OCI-LY1 (cell line): Measurements from ENCODE around the gene KRTAP5-8.
"Not testable (repeated sequence)": the region's sequence is repeated elsewhere in the genome, so short reads cannot be mapped to it uniquely, and the experiment has no call there.

ENCODE experiments used
- H2AFZ ChIP-seq: fragments of 200-600 bp; sonication (generic), shearing (Covaris generic); 2 replicates; pipeline ENCODE4 v1.6.0; 2014; ENCODE audit warnings: antibody characterized with exemption, mild to moderate bottlenecking, low read length
- H3F3A ChIP-seq: fragments of 200-600 bp; sonication (generic), shearing (Covaris generic); 2 replicates; pipeline ENCODE4 v1.6.0; 2014; ENCODE audit warnings: mild to moderate bottlenecking, antibody characterized with exemption, low read length, moderate library complexity; ENCODE audit not compliant: insufficient read depth
- H3K27ac ChIP-seq: fragments of 200-600 bp; sonication (generic); 2 replicates; pipeline ENCODE4 v1.5.1; 2014; ENCODE audit warnings: low read length, mixed run types, mild to moderate bottlenecking, low read depth; ENCODE audit not compliant: poor library complexity, severe bottlenecking
- H3K27me3 ChIP-seq: fragments of 200-600 bp; sonication (generic); 2 replicates; pipeline ENCODE4 v1.6.0; 2014; ENCODE audit warnings: antibody characterized with exemption, mild to moderate bottlenecking, low read length, moderate library complexity; ENCODE audit not compliant: insufficient read depth
- H3K36me3 ChIP-seq: fragments of 200-600 bp; sonication (generic); 2 replicates; pipeline ENCODE4 v1.6.1; 2014; ENCODE audit warnings: mild to moderate bottlenecking, antibody characterized with exemption, low read length, moderate library complexity, mixed read lengths; ENCODE audit not compliant: insufficient read depth
- H3K4me1 ChIP-seq: fragments of 200-600 bp; sonication (generic); 2 replicates; pipeline ENCODE4 v1.5.1; 2014; ENCODE audit warnings: mild to moderate bottlenecking, low read length, moderate library complexity; ENCODE audit not compliant: insufficient read depth, severe bottlenecking
- H3K4me2 ChIP-seq: fragments of 200-600 bp; sonication (generic), shearing (Covaris generic); 2 replicates; pipeline ENCODE4 v1.6.1; 2014; ENCODE audit warnings: low read length
- H3K4me3 ChIP-seq: fragments of 200-600 bp; sonication (generic); 2 replicates; pipeline ENCODE4 v1.5.1; 2014; ENCODE audit warnings: low read length, low read depth, mild to moderate bottlenecking, mixed read lengths; ENCODE audit not compliant: poor library complexity, severe bottlenecking
- H3K79me2 ChIP-seq: fragments of 200-600 bp; shearing (Covaris generic); 2 replicates; pipeline ENCODE4 v1.6.1; 2016; ENCODE audit warnings: mixed run types, low read length, mixed read lengths; ENCODE audit not compliant: insufficient read depth
- H3K9ac ChIP-seq: fragments of 200-600 bp; sonication (generic), shearing (Covaris generic); 2 replicates; pipeline ENCODE4 v1.6.1; 2014; ENCODE audit warnings: mild to moderate bottlenecking, low read length, mixed read lengths
- H3K9me2 ChIP-seq: fragments of 200-600 bp; sonication (generic), shearing (Covaris generic); 2 replicates; pipeline ENCODE4 v1.6.1; 2014; ENCODE audit warnings: low read depth, mild to moderate bottlenecking, low read length, mixed read lengths
- H3K9me3 ChIP-seq: fragments of 200-600 bp; shearing (Covaris generic); 2 replicates; pipeline ENCODE4 v1.6.1; 2014; ENCODE audit warnings: low read length, mixed read lengths
- H4K20me1 ChIP-seq: fragments of 200-600 bp; sonication (generic), shearing (Covaris generic); 2 replicates; pipeline ENCODE4 v1.6.0; 2016; ENCODE audit warnings: mild to moderate bottlenecking, low read length; ENCODE audit not compliant: insufficient read depth
- CTCF ChIP-seq: fragments of 200-600 bp; sonication (generic), shearing (Covaris generic); IDR thresholded peaks from 2 replicates; pipeline ENCODE4 v1.5.1; 2017; ENCODE audit warnings: mild to moderate bottlenecking, antibody characterized with exemption, low read length, moderate library complexity, mixed read lengths
- EZH2 ChIP-seq: fragments of 200-600 bp; sonication (generic), shearing (Covaris generic); IDR thresholded peaks from 2 replicates; pipeline ENCODE4 v1.8.0; 2017; ENCODE audit warnings: borderline replicate concordance, mixed run types, mild to moderate bottlenecking, antibody characterized with exemption, low read length, moderate library complexity, mixed read lengths

KRTAP5-8 gene

GRCh38 chr11:71527576-71528210 lies 10.1 kb upstream of the KRTAP5-8 start:
- Histone ChIP-seq H3K4me2 (no peak overlapping the region), H3K4me3 (no peak overlapping the region), H3K4me1 (no peaks in the 10 kb centered on the region), H3K9me2 (no peaks in the 10 kb centered on the region), H3K9me3 (no peaks in the 10 kb centered on the region), H3K27me3 (no peaks in the 10 kb centered on the region), H3F3A (no peaks in the 10 kb centered on the region), H3K9ac (no peak overlapping the region), H3K36me3 (no peaks in the 10 kb centered on the region), H4K20me1 (no peaks in the 10 kb centered on the region), H3K79me2 (no peaks in the 10 kb centered on the region), H2AFZ (no peak overlapping the region), H3K27ac (no peak overlapping the region)
- TF ChIP-seq EZH2 = no peak
- no peak for TF ChIP-seq CTCF

GRCh38 chr11:71530602-71531001 lies 7.2 kb upstream of the KRTAP5-8 start:
- Histone ChIP-seq H3K27me3 (no peaks in the 10 kb centered on the region), H3K4me2 (no peak overlapping the region), H3K36me3 (no peaks in the 10 kb centered on the region), H3K79me2 (no peaks in the 10 kb centered on the region), H3K4me1 (no peaks in the 10 kb centered on the region), H3K9me3 (no peaks in the 10 kb centered on the region), H3K9me2 (no peaks in the 10 kb centered on the region), H3K9ac (no peak overlapping the region), H2AFZ (no peak overlapping the region), H3F3A (no peaks in the 10 kb centered on the region), H3K4me3 (no peak overlapping the region), H3K27ac (no peak overlapping the region), H4K20me1 (no peaks in the 10 kb centered on the region)
- TF ChIP-seq CTCF (no peak), EZH2 (no peak)

- Histone ChIP-seq H3K36me3 (no peaks in the 10 kb centered on the region), H3K9me2 (no peaks in the 10 kb centered on the region), H3K4me3 (no peak overlapping the region), H3K9me3 (no peaks in the 10 kb centered on the region), H3F3A (no peaks in the 10 kb centered on the region), H3K4me1 (no peaks in the 10 kb centered on the region), H3K79me2 (no peaks in the 10 kb centered on the region), H3K27ac (no peak overlapping the region), H3K4me2 (no peak overlapping the region), H2AFZ (no peak overlapping the region), H3K27me3 (no peaks in the 10 kb centered on the region), H3K9ac (no peak overlapping the region), H4K20me1 (no peaks in the 10 kb centered on the region)
- TF ChIP-seq EZH2 (no peak), CTCF (no peak)
Measured at GRCh38 chr11:71532036-71532610, 5.7 kb upstream of the KRTAP5-8 start.

GRCh38 chr11:71534711-71535608 lies 2.9 kb upstream of the KRTAP5-8 start:
- not testable (repeated sequence) for H3K27me3 ChIP-seq, H3K27ac ChIP-seq, H3K4me3 ChIP-seq, H3K4me1 ChIP-seq, H2AFZ ChIP-seq, H3K9me2 ChIP-seq, H3K9me3 ChIP-seq, H3K79me2 ChIP-seq, H3K36me3 ChIP-seq, H4K20me1 ChIP-seq, H3K9ac ChIP-seq, H3K4me2 ChIP-seq, H3F3A ChIP-seq
